Activated naive CD4-positive, alpha-beta T cell treated with Interleukin-2 at 50 U/mL for 16 hours (primary cell): Measurements from ENCODE around the gene STX12.

Source experiments
- DNase-seq: peaks from one replicate; pipeline ENCODE4 v3.0.0-alpha.2; 2020

STX12 gene

GRCh38 chr1:27872059-27872801 lies 99.2 kb downstream of the STX12 start, which contains the start of gene THEMIS2:
THEMIS2 (plus strand) TSS chr1:27872544; CDS start chr1:27872572, 28 bp downstream.
- peak; percentile 84 for DNase-seq

- peak; percentile 41 for DNase-seq
These were observed 100.0 kb downstream of the STX12 start for GRCh38 chr1:27872802-27873551.

- no peak for DNase-seq
These were observed 100.8 kb downstream of the STX12 start for GRCh38 chr1:27873671-27874384.
